Suppressor macrophage treated with lipopolysaccharide for 1 hour (primary cell): ENCODE measurements around the gene TENM4.
"Not testable (repeated sequence)": the region's sequence is repeated elsewhere in the genome, so short reads cannot be mapped to it uniquely, and the experiment has no call there.

Experiments
- DNase-seq, 3 donors: peaks; one replicate each; pipeline ENCODE4 v3.0.0-alpha.2; 2020 to 2022

Gene TENM4

DNA sequence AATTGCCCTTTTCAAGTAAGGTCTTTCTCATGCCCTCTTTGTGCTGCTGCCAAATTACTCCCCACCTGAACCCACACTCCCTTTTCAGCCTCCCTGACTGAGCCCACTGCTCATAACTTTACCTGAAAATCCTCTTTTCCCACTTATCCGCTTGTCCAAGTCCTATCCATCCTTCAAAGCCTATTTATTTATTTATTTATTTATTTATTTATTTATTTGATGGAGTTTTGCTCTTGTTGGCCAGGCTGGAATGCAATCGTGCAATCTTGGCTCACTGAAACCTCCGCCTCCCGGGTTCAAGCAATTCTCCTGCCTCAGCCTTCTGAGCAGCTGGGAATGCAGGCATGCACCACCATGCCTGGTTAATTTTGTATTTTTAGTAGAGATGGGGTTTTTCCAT, 613.5 kb downstream of the TENM4 start:
- DNase-seq: not testable (repeated sequence)

GRCh38 chr11:78825591-78826020, 615.2 kb downstream of the TENM4 start:
- no peak for DNase-seq

GRCh38 chr11:78823588-78823987, 617.2 kb downstream of the TENM4 start:
- DNase-seq: no peak

DNA sequence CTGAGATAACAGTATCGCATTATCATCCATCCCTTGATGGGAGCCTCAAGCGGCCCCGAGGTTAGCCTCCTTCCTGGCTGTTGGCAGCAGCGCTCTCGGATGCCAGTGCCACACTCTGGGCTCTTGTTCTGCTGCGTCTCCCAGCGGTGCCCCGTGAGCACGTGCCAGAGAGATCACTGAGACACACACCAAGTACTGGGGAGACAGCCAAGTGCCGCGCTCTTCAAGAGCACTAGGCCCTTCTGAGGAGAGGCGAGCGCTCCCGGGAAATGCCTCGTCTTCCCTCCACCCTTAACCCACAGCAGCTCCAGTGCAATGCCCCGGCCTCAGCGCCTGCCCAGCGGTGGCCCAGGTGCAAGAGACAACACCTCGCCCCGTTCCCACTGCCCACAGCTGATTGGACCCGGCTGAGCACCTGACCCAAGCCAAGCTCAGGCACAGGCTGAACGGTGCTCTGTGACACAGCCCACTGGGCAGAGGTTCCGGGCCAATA, 617.9 kb downstream of the TENM4 start:
- DNase-seq: no peak

DNA sequence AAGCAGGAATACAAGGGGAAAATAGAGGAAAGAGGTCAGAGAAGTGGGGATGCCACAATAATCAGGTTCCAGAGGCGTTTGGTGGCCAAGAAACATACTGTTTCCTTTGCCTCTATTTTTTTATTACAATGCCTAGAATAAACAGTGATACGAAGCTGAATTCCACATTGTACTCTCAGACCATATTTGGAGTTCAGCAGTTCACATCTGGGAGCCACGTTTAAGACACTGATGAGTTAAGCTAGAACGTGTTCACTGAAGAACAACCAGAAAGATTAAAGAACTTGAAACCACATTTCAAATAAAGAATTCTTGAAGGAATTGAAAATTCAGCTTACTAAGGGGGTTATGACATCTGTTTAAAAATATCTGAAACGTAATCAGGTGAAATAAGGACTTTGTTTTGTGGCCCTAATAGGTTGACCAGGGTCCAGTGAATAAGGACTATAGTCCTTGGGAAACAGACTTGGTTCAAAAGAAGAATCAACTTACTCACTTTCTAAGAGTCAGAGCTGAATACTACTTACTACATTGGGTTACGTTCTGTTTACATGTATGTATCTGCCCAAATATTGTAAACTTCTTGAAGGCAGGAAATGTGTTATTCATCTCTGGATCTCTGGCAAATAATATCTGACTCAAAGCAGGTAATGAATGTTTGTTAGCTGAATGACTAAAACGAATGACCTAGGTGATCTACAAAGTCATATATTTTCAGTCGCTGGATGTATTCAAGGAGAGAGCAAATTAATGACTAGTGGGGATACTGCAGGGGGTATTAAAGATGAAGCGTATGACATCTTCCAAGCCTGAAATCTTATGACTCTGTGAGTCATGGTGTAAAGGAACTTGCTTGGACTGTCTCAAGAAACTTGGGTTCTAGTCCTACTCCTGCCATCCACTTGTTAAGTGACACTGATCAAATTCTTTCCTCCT, 619.2 kb downstream of the TENM4 start:
- no peak for DNase-seq

- no peak for DNase-seq
Measured at GRCh38 chr11:78820741-78821140, 620.1 kb downstream of the TENM4 start.

- no peak for DNase-seq
Measured at GRCh38 chr11:78818201-78818600, 622.6 kb downstream of the TENM4 start.

- peak; percentile 65 to 83 (median 78) for DNase-seq
Measured at GRCh38 chr11:78815831-78816230, 625.0 kb downstream of the TENM4 start.

- peak; percentile 63 to 67 (median 63) for DNase-seq
Measured at GRCh38 chr11:78812513-78813293, 628.1 kb downstream of the TENM4 start.

GRCh38 chr11:78810559-78811009, 630.2 kb downstream of the TENM4 start:
- no peak for DNase-seq

GRCh38 chr11:78809931-78810541, 630.8 kb downstream of the TENM4 start:
- no peak for DNase-seq

- peak in 1 of 3 donors; percentile 20 for DNase-seq
Measured at GRCh38 chr11:78808923-78809322, 631.9 kb downstream of the TENM4 start.

- no peak for DNase-seq
Measured at GRCh38 chr11:78807351-78807750, 633.5 kb downstream of the TENM4 start.

DNA sequence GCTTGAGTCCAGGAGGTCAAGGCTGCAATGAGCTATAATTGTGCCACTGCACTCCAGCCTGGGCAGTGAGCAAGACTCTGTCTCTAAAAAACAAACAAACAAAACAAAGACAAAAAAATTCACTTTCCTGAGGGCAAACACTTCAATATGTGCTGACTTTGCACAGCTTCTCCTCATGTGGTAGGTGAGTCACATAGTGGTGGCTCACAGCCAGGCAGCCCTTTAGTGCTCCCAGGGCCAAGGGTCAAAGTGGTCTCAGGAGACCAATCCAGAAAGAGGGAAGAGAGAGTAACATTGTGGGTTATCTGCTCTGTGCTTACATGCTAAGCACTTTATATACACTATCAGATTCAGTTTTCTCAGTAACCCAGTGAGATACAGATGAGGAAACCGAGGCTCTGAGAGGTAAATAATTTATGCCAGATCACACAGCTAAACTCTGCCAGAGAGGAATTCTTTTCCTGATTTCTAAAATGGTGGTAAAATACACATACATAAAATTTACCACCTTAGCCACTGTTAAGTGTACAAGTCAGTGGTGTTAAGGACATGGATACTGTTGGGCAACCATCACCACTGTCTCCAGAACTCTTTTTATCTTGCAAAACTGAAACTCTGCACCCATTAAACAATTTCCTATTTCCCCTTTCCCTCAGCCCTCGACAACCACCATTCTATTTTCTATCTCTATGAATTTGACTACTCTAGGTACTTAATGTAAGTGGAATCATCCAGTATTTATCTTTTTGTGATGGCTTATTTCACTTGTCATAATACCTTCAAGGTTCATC, 634.4 kb downstream of the TENM4 start:
- peak; percentile 76 to 83 (median 81) for DNase-seq

GRCh38 chr11:78804991-78805390, 635.8 kb downstream of the TENM4 start:
- DNase-seq: peak; percentile 32 to 52 (median 48)

- no peak for DNase-seq
Measured at GRCh38 chr11:78803995-78804394, 636.8 kb downstream of the TENM4 start.

GRCh38 chr11:78802058-78802761, 638.6 kb downstream of the TENM4 start:
- DNase-seq: peak in 1 of 3 donors; percentile 52

- peak; percentile 79 to 88 (median 87) for DNase-seq
Measured at GRCh38 chr11:78801161-78801884, 639.5 kb downstream of the TENM4 start.

GRCh38 chr11:78800756-78801155, 640.1 kb downstream of the TENM4 start:
- no peak for DNase-seq

- DNase-seq: no peak
Measured at GRCh38 chr11:78800096-78800690, 640.6 kb downstream of the TENM4 start.
